Stimulated activated CD8-positive, alpha-beta memory T cell treated with anti-CD3 and anti-CD28 coated beads, Interleukin-2, amount 100 ng/mL, for 48 hours (primary cell): ENCODE results near the gene FARP1.
"Not testable (repeated sequence)": the region's sequence is repeated elsewhere in the genome, so short reads cannot be mapped to it uniquely, and the experiment has no call there.

Experiments
- DNase-seq, 2 donors: peaks; one replicate each; pipeline ENCODE4 v3.0.0-alpha.2; 2020; ENCODE audit warnings: low read depth in 2 of 2

Gene FARP1

DNA sequence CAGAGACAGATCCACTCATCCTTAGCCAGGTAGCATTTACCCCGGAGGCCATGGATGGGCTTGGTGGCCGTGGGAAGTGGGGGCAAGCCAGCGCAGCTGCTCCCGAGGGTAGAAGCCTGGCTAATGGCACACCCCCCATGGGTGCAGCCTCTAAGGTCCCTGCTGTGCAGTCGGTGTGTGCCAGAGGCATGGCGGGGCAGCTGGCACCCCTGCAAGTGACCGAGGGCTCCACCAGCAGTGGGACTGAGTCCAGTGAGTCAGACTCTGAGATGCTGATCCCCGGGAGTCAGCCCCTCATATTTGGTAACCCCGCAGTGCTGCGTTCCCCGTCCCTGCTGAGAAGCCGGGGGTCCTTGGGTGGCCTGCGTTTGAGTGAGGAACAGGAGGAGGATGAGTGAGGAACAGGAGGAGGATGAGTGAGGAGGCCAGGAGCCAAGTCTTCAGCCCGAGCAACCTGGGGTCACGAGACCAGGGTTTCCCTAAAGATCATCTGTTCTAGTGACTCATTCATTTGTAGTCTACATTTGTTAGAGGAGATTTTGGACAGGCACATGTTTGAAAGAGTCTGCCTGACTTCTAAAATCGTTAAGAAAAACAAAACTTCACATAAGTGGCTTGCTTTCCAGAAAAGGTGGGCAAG, 253.3 kb downstream of the FARP1 start:
- no peak for DNase-seq

GRCh38 chr13:98397221-98397620, 254.3 kb downstream of the FARP1 start:
- DNase-seq: no peak

GRCh38 chr13:98397861-98398260, 255.0 kb downstream of the FARP1 start:
- no peak for DNase-seq

DNA sequence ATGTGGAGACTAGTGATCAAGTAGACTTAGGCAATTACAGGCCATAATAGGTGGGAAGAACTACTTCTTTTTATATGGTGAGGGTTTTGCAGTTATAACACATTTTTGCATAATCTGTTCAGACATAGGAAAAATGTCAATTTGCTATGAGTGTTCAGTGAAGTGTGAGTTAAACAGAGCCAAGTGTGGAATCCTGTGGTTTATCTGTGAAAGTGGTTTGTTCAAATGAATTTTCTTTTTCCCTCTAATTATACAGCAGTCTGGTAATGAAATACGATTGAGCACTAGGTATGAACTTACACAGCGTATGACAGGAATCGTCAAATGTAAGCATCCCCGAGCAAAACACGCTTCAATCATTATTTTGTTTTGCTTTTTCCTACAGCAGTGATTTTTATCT, 255.7 kb downstream of the FARP1 start:
- no peak for DNase-seq

GRCh38 chr13:98399756-98400155, 256.9 kb downstream of the FARP1 start:
- DNase-seq: no peak

DNA sequence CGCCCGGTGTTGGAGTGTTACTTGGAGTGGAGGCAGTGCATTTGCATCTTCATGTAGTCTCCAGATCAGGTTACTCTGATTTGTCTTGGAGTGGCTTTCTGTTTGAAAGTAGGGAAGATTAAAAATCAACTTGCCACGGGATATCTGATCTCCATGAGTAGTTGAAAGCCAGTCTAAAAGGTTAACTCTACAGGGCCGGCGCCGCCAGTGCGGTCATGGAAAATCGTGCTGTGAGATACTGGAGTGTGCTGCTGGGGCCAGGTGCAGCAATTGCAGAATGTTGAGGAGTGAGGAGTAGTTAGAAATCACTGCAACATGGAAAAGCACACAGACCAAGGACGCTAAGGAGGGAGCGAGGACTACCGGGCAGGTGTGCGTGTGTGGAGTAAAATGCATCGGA, 259.0 kb downstream of the FARP1 start:
- DNase-seq: no peak

GRCh38 chr13:98403076-98403475, 260.2 kb downstream of the FARP1 start:
- no peak for DNase-seq

- DNase-seq: no peak
These were observed 262.2 kb downstream of the FARP1 start for GRCh38 chr13:98405107-98405571.

DNA sequence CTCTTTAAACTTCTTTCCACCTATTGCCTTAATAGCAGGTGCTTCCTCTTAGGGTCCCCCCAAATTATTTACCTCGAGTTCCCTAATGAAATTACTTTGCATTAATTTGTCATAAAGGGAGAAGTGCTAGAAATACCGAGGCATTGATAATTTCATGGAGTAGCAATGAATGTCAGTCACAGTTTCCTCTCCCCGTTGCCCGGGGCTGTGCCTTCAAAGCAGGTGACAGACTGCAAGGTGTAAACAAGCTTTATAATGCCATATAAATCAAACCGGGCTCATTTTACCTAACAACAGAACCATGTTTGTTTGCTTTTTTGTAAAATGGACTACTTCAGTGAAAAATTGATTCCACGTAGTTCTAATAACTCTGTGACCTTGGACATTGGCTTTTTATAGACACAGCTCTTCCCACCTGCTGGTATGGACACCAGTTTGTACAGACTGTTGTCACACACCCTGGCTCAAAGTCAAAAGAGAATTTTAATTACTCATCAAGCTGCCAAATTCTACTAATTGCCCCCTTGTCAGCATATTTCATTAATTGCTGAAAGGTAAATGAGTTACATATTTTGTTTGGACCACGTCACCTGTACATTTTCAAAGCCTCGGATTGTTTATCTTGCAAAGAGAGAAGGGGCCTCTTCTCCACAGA, 262.9 kb downstream of the FARP1 start:
- DNase-seq: no peak

DNA sequence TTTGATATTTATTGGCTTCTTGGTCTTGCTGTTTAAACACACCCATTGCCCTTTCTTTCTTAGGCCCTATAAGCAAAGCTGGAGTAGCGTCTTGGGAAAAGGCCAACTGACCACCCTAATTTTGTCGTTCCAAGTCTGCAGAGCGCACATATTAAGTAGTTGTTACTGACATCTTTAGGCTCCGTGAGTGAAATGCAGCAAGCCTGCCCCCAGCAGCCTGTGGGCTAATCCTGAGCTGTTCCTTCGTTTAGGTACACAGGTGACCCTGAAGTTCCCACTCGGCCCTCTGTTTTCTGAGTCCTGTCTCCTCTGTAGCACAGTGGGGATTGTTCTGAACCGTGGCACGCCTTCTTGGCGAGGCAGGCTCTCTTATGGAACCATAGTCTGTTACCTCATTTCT, 263.5 kb downstream of the FARP1 start:
- no peak for DNase-seq

DNA sequence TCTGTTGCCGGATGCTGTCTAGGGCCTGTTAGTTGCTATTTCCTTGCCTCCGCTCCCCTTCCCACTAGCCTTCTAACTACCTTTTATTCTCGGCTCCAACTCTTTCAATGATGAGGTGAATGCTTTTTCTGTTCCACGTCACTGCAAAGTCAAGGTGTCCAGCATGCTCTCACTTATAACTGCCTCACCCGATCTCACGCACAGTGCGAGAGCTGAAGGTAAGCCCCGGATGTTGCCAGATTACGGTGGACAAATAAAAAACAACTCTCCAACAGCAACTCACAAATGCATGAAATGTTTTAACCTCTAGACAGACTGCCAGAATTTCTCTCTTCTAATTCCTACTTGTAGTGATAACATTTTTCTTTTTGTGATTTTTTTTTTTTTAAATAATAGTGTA, 264.1 kb downstream of the FARP1 start:
- DNase-seq: no peak

GRCh38 chr13:98407575-98407974, 264.7 kb downstream of the FARP1 start:
- DNase-seq: no peak

- DNase-seq: no peak
These were observed 266.4 kb downstream of the FARP1 start for GRCh38 chr13:98409281-98409680.

DNA sequence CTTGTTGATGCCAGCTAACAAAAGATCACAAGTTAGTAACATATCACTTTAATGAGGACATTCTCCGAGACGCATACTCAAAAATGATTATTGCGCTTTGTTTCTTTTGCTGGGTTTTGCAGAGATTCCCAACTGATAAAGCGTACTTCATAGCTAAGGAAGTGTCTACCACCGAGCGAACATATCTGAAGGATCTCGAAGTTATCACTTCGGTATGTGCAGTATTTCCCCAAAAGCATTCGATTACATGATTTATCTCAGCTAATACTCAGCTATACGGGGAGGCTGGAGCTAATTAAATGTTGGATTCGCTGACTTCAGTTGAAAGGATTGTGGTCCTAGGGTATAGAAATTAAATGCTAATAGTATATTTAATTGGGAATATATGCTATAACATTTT, 267.7 kb downstream of the FARP1 start:
- DNase-seq: no peak

DNA sequence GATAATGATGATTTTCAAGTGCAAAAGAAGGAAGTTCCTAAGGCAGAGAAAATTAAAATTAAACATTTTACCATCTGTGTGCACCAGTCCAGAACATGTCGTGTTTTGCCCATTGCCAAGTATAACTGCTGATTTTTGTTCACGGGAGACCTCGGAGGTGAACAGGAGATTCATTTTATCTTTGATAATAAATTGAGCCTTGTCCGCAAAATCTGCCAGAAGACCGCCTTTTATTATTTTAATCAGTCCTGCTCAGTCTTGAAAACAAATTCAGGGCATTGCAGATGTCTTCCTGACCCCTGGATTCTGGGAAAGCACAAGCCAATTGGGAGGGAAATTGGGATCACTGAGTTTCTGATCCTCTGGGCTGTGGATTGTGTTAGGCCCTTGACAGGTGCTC, 268.1 kb downstream of the FARP1 start:
- DNase-seq: no peak

GRCh38 chr13:98411617-98412265, 268.8 kb downstream of the FARP1 start:
- DNase-seq: no peak

GRCh38 chr13:98413278-98413677, 270.4 kb downstream of the FARP1 start:
- not testable (repeated sequence) for DNase-seq

DNA sequence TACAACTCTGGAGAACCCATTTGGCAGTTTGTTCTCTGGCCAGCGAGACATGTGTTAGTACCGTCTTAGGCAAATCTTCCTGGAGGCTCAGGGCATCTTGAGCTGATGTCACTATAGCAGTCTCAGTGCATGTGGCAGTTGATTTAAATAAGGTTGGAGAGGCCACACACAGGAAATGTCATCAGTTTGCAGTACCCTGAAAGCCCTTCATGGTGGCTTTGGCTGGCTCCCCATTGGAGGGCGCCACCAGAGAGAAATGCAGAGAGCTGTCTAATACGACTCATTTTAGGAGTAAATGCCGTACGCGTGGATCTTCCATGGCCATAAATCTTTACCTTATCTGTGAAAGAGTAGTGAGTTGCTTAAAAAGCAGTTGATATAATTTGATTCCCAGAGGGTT, 270.9 kb downstream of the FARP1 start:
- DNase-seq: no peak

DNA sequence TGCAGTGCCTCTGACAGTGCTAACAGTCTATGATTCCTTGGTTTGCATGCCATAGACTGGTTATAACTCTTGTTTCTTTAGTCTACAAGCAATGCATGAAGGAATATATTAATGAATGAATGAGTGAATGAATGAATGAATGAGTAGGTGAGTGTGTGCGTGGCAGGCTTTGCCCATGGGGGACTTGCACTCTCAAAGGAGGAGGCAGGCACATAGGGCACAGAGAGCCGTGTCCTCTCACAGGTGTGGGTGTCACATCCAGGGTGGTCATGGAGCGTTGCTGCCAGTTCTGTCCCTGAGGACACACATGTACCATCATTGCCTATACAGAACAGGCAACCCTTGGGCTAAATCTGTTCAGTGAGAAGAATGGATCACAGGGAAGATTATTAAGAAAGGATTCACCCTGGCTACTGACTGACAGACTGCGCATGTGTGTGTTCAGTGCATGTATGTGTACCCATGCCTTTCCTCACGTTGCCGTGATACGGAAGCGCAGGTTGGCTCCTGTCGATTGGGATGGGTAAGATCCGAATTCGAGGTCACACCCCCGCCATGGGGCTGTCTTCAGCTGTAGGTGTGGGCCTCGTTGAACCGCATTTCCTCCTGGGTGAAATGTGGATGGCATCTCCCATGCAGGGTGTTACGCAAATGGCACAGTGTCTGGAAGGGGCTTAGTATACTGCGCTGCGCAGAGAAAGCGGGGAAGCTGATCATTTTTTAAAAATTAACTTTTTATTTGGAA, 272.6 kb downstream of the FARP1 start:
- no peak for DNase-seq

DNA sequence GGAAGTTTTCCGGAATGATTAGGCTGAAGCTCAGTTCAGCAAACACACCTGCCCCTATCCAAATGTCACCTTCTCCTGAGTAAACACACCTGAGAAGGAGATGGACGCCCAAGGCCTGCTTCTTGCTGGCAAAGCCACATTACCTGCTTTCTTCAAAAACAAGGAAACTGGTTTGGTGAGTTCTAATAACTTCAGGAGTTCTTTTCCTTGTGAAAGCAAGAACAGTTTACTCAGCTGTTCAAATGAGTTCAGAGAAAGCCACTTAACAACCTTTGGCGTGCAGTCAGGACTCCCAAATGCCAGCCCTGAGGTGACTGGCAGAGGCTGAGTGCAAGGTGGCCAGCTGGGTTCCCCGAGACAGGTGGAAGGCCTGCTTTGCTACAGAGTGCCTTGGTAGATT, 273.5 kb downstream of the FARP1 start:
- no peak for DNase-seq

- DNase-seq: no peak
These were observed 277.1 kb downstream of the FARP1 start for GRCh38 chr13:98419786-98420553.
